HG02759 (cell line): ENCODE data around the gene KRTAP10-8.
"Not testable (repeated sequence)": the region's sequence is repeated elsewhere in the genome, so short reads cannot be mapped to it uniquely, and the experiment has no call there.

Experiments
- ATAC-seq: cut with Tn5 transposase; IDR thresholded peaks from one replicate; pipeline ENCODE4 v1.9.1; 2021; ENCODE audit warnings: mild to moderate bottlenecking, moderate library complexity; ENCODE audit not compliant: unreplicated experiment

Gene KRTAP10-8

GRCh38 chr21:44616591-44616926 is 4.7 kb downstream of the KRTAP10-8 start:
- ATAC-seq = no peak

GRCh38 chr21:44617071-44617501 is 5.2 kb downstream of the KRTAP10-8 start:
- no peak for ATAC-seq

- ATAC-seq = no peak
Observed at GRCh38 chr21:44618504-44618903, 6.6 kb downstream of the KRTAP10-8 start.

- no peak for ATAC-seq
Observed at GRCh38 chr21:44618909-44619308, 7.0 kb downstream of the KRTAP10-8 start.

GRCh38 chr21:44619886-44620285 is 8.0 kb downstream of the KRTAP10-8 start:
- no peak for ATAC-seq

- ATAC-seq = no peak
Observed at GRCh38 chr21:44623575-44623974, 11.7 kb downstream of the KRTAP10-8 start.

- ATAC-seq = no peak
Observed at GRCh38 chr21:44625756-44626155, 13.9 kb downstream of the KRTAP10-8 start.

- ATAC-seq = no peak
Observed at GRCh38 chr21:44626262-44626661, 14.4 kb downstream of the KRTAP10-8 start.

GRCh38 chr21:44626673-44627143 is 14.8 kb downstream of the KRTAP10-8 start, which contains the start of gene KRTAP10-9:
TSS of gene KRTAP10-9 (plus strand) at chr21:44627093. CDS start at chr21:44627172, 79 bp downstream.
- no peak for ATAC-seq

GRCh38 chr21:44627181-44627822 is 15.4 kb downstream of the KRTAP10-8 start:
- ATAC-seq = not testable (repeated sequence)

- ATAC-seq = not testable (repeated sequence)
Observed at GRCh38 chr21:44627831-44628233, 16.0 kb downstream of the KRTAP10-8 start.

GRCh38 chr21:44628707-44629391 is 17.0 kb downstream of the KRTAP10-8 start:
- ATAC-seq = no peak

- ATAC-seq = no peak
Observed at GRCh38 chr21:44630440-44630839, 18.6 kb downstream of the KRTAP10-8 start.

- no peak for ATAC-seq
Observed at GRCh38 chr21:44632067-44632466, 20.2 kb downstream of the KRTAP10-8 start.

GRCh38 chr21:44636209-44637017 is 24.5 kb downstream of the KRTAP10-8 start:
- ATAC-seq = no peak

GRCh38 chr21:44637018-44637850 is 25.4 kb downstream of the KRTAP10-8 start, which contains the start of gene KRTAP10-10:
TSS of gene KRTAP10-10 (plus strand) at chr21:44637356. CDS start at chr21:44637418, 62 bp downstream.
- no peak for ATAC-seq

GRCh38 chr21:44637851-44638348 is 26.0 kb downstream of the KRTAP10-8 start:
- ATAC-seq = not testable (repeated sequence)

- ATAC-seq = not testable (repeated sequence)
Observed at GRCh38 chr21:44638506-44639330, 26.8 kb downstream of the KRTAP10-8 start.

GRCh38 chr21:44639331-44639655 is 27.4 kb downstream of the KRTAP10-8 start:
- no peak for ATAC-seq

- ATAC-seq = no peak
Observed at GRCh38 chr21:44640761-44641160, 28.9 kb downstream of the KRTAP10-8 start.
